Measurements from ENCODE around the gene KHDC4.

- TF ChIP-seq PRMT5 (CRISPR knock-in tag; IDR thresholded peaks at IDR 0.05) (no peak), E2F6 (IDR thresholded peaks at IDR 0.05; ENCODE audit: borderline replicate concordance in 1 of 2, extremely low read depth in 1 of 2, insufficient read depth in 1 of 2, insufficient read length in 1 of 2, low read depth in 1 of 2, low read length in 1 of 2, poor library complexity in 1 of 2, severe bottlenecking in 1 of 2) (no peak), HNRNPUL1 (IDR thresholded peaks at IDR 0.05; ENCODE audit: low read length) (no peak), CBX2 (IDR thresholded peaks at IDR 0.05; ENCODE audit: insufficient read depth, low read length, poor library complexity, severe bottlenecking) (no peak), HDAC1 (IDR thresholded peaks at IDR 0.05) (no peak), KLF13 (tag; IDR thresholded peaks at IDR 0.05; ENCODE audit: borderline replicate concordance, low read depth) (no peak), SPI1 (IDR thresholded peaks at IDR 0.05; ENCODE audit: borderline replicate concordance, low read depth, low read length) (no peak)
These were observed 13.5 kb upstream of the KHDC4 start for GRCh38 chr1:155947741-155948140.

Measured in K562 (cell line).